Cardiac septum (tissue), 1 donor: ENCODE results near the gene CHD2. TPM values are rescaled to one million over a fixed set of nuclear protein-coding genes. Genes with fewer than 3 reads are reported as not detected.
"Not testable (repeated sequence)": the region's sequence is repeated elsewhere in the genome, so short reads cannot be mapped to it uniquely, and the experiment has no call there.

Source experiments
- DNase-seq: peaks from one replicate; pipeline ENCODE4 v3.0.0-alpha.2; 2020; ENCODE audit warnings: low spot score
- intact Hi-C: fragments of 100-400 bp; cut with DNase I; formaldehyde crosslinking; loops from one replicate; pipeline ENCODE4 v1.14.0; 2022
- total RNA-seq: library from RNA; stranded (reverse); fragmentation: NEBNext Ultra II Directional; extraction: Animal tissue kit (Norgen Biotek cat#: 25700); gene quantifications from one replicate; pipeline ENCODE4 v1.2.1, GENCODE V29; 2021
- donor health status: DM: no; HTN: no; CAD: no.

CHD2 gene
- total RNA-seq, 1 donor from 2014 or later = 59.5 TPM

DNA sequence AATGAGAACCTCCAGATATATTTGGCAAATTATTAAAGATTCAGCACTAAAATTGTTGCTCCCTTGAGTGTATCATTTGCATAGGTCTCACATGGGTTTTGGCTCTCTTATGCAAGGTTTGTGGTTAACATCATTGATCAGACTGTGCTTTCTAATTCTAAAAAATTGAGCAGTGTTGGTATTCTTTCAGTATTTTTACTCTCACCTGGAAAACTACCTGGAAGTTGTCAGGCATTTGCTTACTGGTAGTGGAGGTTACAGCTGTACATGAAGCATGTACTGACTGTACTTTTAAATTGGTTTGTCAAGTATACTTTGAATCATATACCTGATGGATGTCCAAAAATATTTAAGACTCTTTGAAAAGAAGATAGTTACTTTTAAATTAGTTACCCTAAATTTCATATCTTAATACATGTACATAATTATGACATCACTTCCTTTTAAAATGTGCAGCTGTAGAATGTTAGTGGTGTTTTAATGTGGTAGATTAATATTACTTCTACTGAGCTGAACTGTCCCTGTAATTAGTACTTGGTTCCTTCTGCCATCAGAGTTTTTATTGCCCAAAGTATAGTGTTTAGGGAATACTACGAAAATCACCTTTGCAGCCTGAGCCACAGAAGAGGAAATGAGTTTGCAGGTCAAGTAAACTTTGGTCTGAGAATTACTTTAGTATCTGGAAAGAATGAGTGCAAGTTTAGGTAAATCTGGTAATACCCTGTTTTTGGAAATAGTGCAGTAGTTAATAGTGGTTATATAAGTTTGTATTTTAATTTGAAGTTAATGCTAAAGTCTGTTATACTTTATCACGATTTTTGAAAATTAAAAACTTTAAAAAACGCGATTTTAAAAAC lies 2.8 kb downstream of the CHD2 start:
- DNase-seq = no peak
- intact Hi-C loops = no loop called here

DNA sequence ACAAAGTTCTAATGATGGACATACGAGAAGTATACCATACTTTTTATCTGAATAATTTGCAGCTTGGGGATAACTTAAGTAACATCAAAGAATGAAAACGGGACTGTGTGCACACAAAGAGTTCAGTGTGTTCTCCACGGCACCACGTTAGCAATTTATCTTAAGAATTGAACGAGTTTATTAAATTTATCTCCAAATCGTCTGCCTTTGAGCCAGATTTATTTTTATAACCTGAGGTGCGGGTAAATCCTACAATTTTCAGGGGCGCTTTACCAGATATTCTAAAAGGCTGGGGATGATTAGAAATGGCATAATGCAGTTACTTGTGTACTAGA lies 3.5 kb downstream of the CHD2 start:
- no peak for DNase-seq
- intact Hi-C loops = no loop called here

- DNase-seq = peak; percentile 99
- intact Hi-C loops = loop anchor here (1.0 kb wide), 2 partner anchors 21 to 95 kb away; no protein-coding TSS in a partner anchor
These were observed 4.0 kb downstream of the CHD2 start for GRCh38 chr15:92903966-92904721.

DNA sequence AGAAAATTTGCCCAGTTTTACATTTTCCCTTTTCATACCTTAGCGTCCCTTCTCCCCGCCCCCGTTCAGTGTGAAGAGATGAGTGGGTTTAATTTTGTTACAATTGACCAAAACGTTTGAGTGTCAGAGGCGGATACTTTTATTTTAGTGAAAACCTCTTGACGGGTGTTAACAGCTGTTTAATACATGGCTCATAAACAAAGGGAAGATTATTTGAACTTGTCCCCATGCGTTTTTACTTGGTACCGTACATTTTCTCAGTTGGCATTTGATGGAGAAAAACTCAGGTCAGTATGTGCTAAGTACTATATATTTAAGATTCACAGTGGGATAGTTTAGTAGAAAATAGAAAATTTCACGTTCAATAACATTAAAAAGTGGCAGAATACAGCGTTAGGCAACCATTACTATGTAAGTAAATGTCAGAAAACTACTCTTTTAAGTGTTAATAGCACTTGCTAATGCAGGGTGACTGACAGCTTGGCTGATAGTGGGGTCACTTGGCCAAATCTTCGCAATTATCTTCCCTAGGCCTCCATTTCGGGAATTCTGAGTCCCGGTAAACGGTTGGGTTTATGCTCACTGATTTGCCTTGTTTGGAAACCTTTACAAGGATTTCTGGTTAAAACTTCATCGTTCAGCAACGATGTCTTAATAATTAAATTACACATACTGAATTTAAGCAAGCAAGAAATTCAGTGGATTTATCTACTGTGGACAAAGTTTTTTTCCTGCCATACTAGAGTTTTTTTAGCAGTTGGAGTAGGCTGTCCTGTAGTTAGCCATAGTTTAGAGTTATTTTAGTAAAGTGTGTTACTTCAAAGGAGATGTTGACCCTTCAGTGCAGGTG lies 4.8 kb downstream of the CHD2 start:
- no peak for DNase-seq
- intact Hi-C loops = loop anchor here (1.0 kb wide), 2 partner anchors 22 to 96 kb away; no protein-coding TSS in a partner anchor

DNA sequence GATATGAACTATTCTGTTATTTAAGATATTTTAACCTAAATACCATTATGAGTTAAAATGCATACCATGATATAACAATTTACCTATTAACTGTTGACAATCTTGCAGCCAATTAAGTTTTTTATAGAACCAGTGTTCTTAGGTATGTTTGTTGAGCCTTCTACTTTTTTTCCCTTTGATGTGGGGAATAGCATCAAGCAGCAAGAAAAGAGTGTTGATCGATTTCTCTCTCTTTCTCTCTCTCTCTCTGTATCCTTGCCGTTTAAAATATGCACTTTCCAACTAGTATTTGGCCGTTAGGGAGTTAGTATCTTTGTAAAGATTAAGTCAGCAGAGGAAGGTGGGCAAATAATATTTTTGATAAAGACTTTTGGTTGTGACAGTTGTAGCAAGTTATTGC lies 5.9 kb downstream of the CHD2 start:
- intact Hi-C loops = no loop called here

DNA sequence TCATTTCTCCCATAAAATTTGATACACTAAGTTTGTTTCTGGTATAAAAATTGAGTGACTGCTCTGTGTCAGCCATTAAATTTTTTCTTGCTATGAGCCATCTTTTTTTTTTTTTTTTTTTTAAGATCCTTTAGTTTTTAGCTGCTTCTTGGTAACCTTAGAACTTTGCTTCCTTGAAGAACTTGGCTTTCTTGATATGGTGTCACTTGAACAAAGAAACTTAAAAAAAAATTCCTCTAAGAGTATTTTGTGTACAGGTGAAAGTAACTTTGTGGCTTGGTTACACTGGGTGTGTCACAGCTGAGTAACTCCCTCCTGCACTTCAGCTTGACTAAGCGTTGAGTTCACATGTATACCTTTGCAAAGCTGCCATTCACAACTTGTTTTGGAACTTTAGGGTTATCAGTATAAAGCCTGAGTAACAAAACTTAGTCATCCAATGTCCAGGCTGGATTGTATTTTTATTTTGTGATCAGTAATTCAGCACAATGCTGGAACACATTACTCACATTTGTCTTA lies 6.5 kb downstream of the CHD2 start:
- intact Hi-C loops = no loop called here
- no peak for DNase-seq

More for the DNA sequence above, 5.9 kb downstream of the CHD2 start:
- DNase-seq = no peak

DNA sequence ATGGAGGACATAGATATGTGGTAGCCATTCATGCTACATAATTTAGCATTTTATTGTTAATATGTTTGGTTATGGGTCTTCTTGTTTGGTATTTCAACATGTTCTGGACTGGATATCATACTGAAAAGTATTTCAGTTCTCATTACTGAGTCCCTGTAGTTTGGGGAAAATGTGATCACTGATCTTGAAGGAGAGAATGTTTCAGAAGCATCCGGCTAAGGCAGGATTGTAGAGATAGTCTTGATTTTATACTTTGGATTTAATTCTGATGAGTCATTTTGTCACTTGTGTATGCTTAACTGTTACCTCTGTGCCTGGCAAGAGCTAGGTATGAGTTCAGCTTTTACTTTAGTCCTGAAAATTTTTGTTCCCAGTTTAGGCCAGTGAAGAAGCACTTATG lies 7.1 kb downstream of the CHD2 start:
- intact Hi-C loops = no loop called here
- DNase-seq = no peak

DNA sequence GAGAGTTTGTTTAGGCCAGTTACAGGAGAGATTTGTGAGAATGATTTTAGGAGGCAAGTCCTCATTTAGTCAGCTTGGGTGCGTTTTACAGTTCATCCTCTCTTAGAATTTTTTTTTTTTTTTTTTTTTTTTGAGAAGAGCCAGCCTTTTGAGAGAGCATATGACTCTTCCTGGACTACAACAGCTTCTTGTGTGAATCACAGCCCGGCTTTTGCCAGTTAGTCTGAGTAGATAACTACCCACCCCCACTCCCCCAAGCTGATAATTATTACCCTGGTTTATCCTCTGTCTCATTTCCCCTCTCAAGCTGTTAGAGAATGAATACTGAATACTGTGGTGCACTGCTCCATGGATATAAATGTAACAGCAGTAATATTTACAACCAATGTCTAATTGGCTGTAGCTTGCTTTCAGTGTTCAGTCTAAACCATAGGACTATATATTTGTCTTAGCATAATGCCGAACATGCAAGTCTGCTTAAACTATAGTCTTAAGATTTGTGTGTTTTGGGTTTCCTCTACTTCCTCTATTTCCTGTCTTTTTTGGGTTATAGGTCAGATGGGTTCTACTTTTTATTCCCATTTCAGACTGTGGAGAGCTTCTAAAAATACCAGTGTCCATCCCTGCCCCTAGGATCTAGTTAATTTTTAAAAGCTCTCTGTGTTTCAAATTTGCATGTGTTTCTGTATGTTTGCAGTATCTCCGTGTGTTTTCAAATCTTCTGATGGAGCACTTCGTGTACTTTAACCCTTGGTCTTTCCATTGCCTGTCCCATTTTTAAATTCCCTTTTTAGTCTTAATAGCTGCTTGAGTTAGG lies 8.0 kb downstream of the CHD2 start:
- intact Hi-C loops = no loop called here

GRCh38 chr15:92908713-92909057 lies 8.6 kb downstream of the CHD2 start:
- DNase-seq = no peak
- intact Hi-C loops = no loop called here

More for the DNA sequence above, 8.0 kb downstream of the CHD2 start:
- no peak for DNase-seq

DNA sequence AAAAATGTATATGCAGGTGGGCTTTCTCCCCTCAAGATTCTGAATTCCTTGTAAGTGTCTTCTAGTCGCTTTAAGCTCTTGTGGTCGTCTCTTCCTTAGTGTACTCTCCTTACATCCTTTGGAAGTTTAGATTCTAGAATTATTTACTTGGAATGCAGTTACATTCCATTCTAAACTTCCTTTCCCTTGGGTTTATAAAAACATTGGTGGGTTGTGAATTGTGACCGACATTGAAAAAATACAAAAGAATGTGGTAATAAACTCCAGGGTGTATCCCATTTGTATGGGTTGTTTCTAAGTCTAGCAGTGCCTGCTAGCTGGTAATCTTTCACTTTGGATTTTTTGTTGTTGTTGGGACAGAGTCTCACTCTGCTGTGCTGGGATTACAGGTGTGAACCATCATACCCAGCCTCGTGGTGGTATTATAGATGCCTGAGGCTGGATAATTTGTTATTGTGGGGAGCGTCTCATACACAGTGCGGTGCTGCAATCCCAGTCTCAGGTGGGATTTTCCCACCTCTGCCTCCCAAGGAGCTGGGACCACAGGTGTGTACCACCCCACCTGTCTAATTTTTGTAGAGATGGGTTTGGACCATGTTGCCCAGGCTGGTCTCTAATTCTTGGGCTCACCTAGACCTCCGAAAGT lies 9.1 kb downstream of the CHD2 start:
- no peak for DNase-seq
- intact Hi-C loops = no loop called here

- no peak for DNase-seq
- intact Hi-C loops = no loop called here
These were observed 10.3 kb downstream of the CHD2 start for GRCh38 chr15:92910451-92910850.

- intact Hi-C loops = no loop called here
- DNase-seq = no peak
These were observed 14.0 kb downstream of the CHD2 start for GRCh38 chr15:92914103-92914499.

GRCh38 chr15:92914768-92915221 lies 14.7 kb downstream of the CHD2 start:
- DNase-seq = no peak
- intact Hi-C loops = loop anchor here (5.0 kb wide), 1 partner anchor 32 kb away; no protein-coding TSS in a partner anchor

GRCh38 chr15:92915766-92916435 lies 15.8 kb downstream of the CHD2 start:
- no peak for DNase-seq
- intact Hi-C loops = loop anchor here (5.0 kb wide), 1 partner anchor 34 kb away; no protein-coding TSS in a partner anchor

DNA sequence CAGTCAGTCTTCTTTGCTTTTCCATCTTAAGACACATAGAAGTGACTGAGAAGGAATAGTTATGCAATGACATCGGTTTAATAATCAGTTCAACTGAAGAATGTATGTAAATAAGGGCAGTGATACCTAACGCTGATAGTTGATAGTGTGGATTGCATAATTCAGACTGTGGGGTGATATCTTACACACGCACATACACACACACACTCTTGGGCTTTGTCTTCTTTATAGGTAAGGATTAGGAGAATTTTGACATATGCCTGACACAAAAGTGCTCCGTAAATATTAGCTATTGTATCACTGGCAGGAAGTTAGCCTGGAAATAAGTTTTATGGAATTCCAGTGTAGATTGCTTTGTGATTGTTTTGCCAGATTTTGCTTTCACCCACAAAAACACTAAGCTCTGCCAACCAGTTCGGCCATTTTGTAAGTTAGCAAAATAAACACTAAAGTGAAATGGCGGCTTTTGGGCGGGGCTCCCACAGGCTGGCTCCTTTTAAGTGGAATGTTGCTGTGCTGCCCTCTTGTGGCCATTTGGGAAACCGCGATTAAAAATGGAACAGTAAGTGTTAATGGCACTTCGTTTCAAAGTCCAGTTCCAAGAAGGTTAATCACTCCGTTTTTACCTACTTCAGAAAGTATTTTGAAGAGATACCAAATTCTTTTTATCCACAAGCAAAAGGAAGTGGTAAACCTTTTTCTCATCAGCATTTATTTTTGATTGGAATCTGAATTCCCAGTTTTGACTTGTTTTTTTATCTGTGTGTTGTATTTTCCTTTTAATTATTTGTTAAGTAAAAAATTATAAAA lies 17.7 kb downstream of the CHD2 start:
- DNase-seq = peak; percentile 94
- intact Hi-C loops = loop anchor here (1.0 to 5.0 kb wide), 2 partner anchors 36 to 109 kb away; no protein-coding TSS in a partner anchor

GRCh38 chr15:92918881-92919280 lies 18.8 kb downstream of the CHD2 start:
- intact Hi-C loops = loop anchor here (1.0 to 5.0 kb wide), 2 partner anchors 37 to 110 kb away; no protein-coding TSS in a partner anchor

More at GRCh38 chr15:92918881-92919280, 18.8 kb downstream of the CHD2 start:
- DNase-seq = not testable (repeated sequence)
